K562 (cell line): ENCODE data around the gene PPP1R9A. TPM values are rescaled to one million over a fixed set of nuclear protein-coding genes. Genes with fewer than 3 reads are reported as not detected.

Source experiments
- ATF3 ChIP-seq, 2 experiments: fragments of 450-650 bp in 1 of 2; sonication (generic) in 1 of 2; formaldehyde crosslinking in 1 of 2; IDR thresholded peaks in 1 of 2; conservative IDR thresholded peaks in 1 of 2; 2 replicates each; pipeline versions ENCODE4 v1.6.1 to v1.8.1; 2016 to 2023; ENCODE audit warnings: mild to moderate bottlenecking in 2 of 2, moderate library complexity in 2 of 2, inconsistent platforms in 1 of 2, missing genetic modification reagents in 1 of 2
- BRF2 ChIP-seq: IDR thresholded peaks from 3 replicates; pipeline ENCODE4 v1.6.1; 2011; ENCODE audit warnings: borderline replicate concordance, mild to moderate bottlenecking; ENCODE audit not compliant: insufficient read length, insufficient read depth
- CREB3 ChIP-seq: fragments of 450-650 bp; conservative IDR thresholded peaks from 2 replicates; pipeline ENCODE4 v1.6.1; 2016; ENCODE audit warnings: missing genetic modification characterization, low read depth, mild to moderate bottlenecking, missing compliant biosample characterization, moderate library complexity
- ETV5 ChIP-seq: sonication (generic); formaldehyde crosslinking; IDR thresholded peaks from 2 replicates; pipeline ENCODE4 v1.4.0; 2020; ENCODE audit warnings: low read depth, mild to moderate bottlenecking, missing genetic modification reagents
- HEY1 ChIP-seq: fragments of 250-450 bp; sonication (Bioruptor Pico); IDR thresholded peaks from 2 replicates; pipeline ENCODE4 v1.5.0; 2020; ENCODE audit warnings: mild to moderate bottlenecking, moderate library complexity, borderline replicate concordance
- NFIC ChIP-seq: fragments of 450-650 bp; IDR thresholded peaks from 2 replicates; pipeline ENCODE4 v1.6.1; 2017; ENCODE audit warnings: mild to moderate bottlenecking, inconsistent platforms
- POLR3G ChIP-seq: IDR thresholded peaks from 2 replicates; pipeline ENCODE4 v1.6.1; 2011; ENCODE audit not compliant: insufficient read length, insufficient replicate concordance; ENCODE audit errors: extremely low read depth
- PRDM10 ChIP-seq: fragments of 450-650 bp; IDR thresholded peaks from 2 replicates; pipeline ENCODE4 v1.6.1; 2018; ENCODE audit not compliant: partially characterized antibody
- SMARCA5 ChIP-seq: fragments of 450-650 bp; IDR thresholded peaks from 2 replicates; pipeline ENCODE4 v1.6.1; 2016
- SNIP1 ChIP-seq: fragments of 450-650 bp; IDR thresholded peaks from 2 replicates; pipeline ENCODE4 v1.7.1; 2017; ENCODE audit warnings: low read depth, mild to moderate bottlenecking
- ZNF263 ChIP-seq: sonication (generic); formaldehyde crosslinking; IDR thresholded peaks from 2 replicates; pipeline ENCODE4 v1.8.0; 2022; ENCODE audit warnings: mild to moderate bottlenecking, missing genetic modification reagents, borderline replicate concordance
- ZNF282 ChIP-seq: sonication (generic); formaldehyde crosslinking; IDR thresholded peaks from 2 replicates; pipeline ENCODE4 v1.8.1; 2023; ENCODE audit warnings: missing genetic modification reagents
- ZNF316 ChIP-seq: fragments of 450-650 bp; IDR thresholded peaks from 2 replicates; pipeline ENCODE4 v1.6.1; 2016
- ZNF511 ChIP-seq: sonication (generic); formaldehyde crosslinking; IDR thresholded peaks from 2 replicates; pipeline ENCODE4 v1.8.0; 2022; ENCODE audit warnings: mild to moderate bottlenecking, missing genetic modification reagents
- ZNF764 ChIP-seq: fragments of 250-450 bp; sonication (Bioruptor Pico); IDR thresholded peaks from 2 replicates; pipeline ENCODE4 v1.4.0; 2020; ENCODE audit warnings: low read depth, mild to moderate bottlenecking, moderate library complexity
- ZNF79 ChIP-seq: fragments of 250-450 bp; sonication (Bioruptor Pico); IDR thresholded peaks from 2 replicates; pipeline ENCODE4 v1.4.0; 2020; ENCODE audit warnings: low read depth, mild to moderate bottlenecking, moderate library complexity
- polyA plus RNA-seq, 8 experiments: library from polyadenylated mRNA; depleted of rRNA in 4 of 8; stranded (reverse) in 5 of 8; unstranded in 3 of 8; fragments of >200 nt; fragmentation: Nextera tagmentation in 2 of 8; fragmentation: Illumina TruSeq in 1 of 8; extraction: Ambion mirVana in 2 of 8; extraction: Trizol in 1 of 8; gene quantifications; 2 replicates each; pipeline versions ENCODE4 v1.2.1 to v1.2.3, GENCODE V29; 2011 to 2014; ENCODE audit warnings: inconsistent platforms in 1 of 8, missing spikeins in 1 of 8
- total RNA-seq, 7 experiments: library from RNA; depleted of rRNA in 6 of 7; stranded (reverse); fragments of >200 nt in 6 of 7; fragmentation: Illumina TruSeq in 2 of 7; extraction: Trizol in 2 of 7; gene quantifications; 2 replicates each; pipeline versions ENCODE4 v1.2.1 to v1.2.3, GENCODE V29; 2011 to 2021; ENCODE audit warnings: low replicate concordance in 1 of 7
- TF ChIP-seq, protein P1 (sequence below): fragments of 250-450 bp; sonication (Bioruptor Pico); IDR thresholded peaks from 2 replicates; pipeline ENCODE4 v1.8.0; 2022; ENCODE audit warnings: inconsistent platforms, mild to moderate bottlenecking, moderate library complexity, borderline replicate concordance

Gene PPP1R9A
- total and polyA plus RNA-seq, 9 of the 15 experiments (the other 6 are each of a cell fraction or from before 2014, with no cell fraction given), result 0.24 TPM; not detected in 8

- TF ChIP-seq PRDM10 (no peak), SNIP1 (no peak), BRF2 (no peak), ZNF764 (CRISPR knock-in tag) (no peak), CREB3 (tag) (no peak), ZNF79 (CRISPR knock-in tag) (no peak), ZNF282 (CRISPR knock-in tag) (no peak), ZNF316 (no peak), ZNF511 (CRISPR knock-in tag) (no peak), ETV5 (CRISPR knock-in tag) (no peak), NFIC (no peak), SMARCA5 (no peak), POLR3G (no peak), HEY1 (CRISPR knock-in tag) (no peak), ZNF263 (CRISPR knock-in tag) (no peak), ATF3 (IDR thresholded peaks at IDR 0.05) (no peak), ATF3 (CRISPR knock-in tag; conservative IDR thresholded peaks at IDR 0.05) (no peak)
- TF ChIP-seq, protein P1, sequence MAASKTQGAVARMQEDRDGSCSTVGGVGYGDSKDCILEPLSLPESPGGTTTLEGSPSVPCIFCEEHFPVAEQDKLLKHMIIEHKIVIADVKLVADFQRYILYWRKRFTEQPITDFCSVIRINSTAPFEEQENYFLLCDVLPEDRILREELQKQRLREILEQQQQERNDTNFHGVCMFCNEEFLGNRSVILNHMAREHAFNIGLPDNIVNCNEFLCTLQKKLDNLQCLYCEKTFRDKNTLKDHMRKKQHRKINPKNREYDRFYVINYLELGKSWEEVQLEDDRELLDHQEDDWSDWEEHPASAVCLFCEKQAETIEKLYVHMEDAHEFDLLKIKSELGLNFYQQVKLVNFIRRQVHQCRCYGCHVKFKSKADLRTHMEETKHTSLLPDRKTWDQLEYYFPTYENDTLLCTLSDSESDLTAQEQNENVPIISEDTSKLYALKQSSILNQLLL (CRISPR knock-in tag), result no peak
These were observed 389.1 kb downstream of the PPP1R9A start (continued) for GRCh38 chr7:95296456-95296855.
